Skeletal muscle satellite cell (primary cell): ENCODE measurements around the gene CNTNAP1.

Source experiments
- H3K27me3 ChIP-seq: 2 replicates; pipeline ENCODE4 v1.7.0; 2013; ENCODE audit warnings: low read length; ENCODE audit not compliant: control insufficient read depth, insufficient read depth
- H3K36me3 ChIP-seq: 2 replicates; pipeline ENCODE4 v1.7.0; 2013; ENCODE audit warnings: mild to moderate bottlenecking, control low read depth, low read length; ENCODE audit not compliant: insufficient read depth
- H3K4me1 ChIP-seq: 2 replicates; pipeline ENCODE4 v1.7.0; 2013; ENCODE audit warnings: low read length; ENCODE audit not compliant: control insufficient read depth, insufficient read depth
- H3K4me2 ChIP-seq: 2 replicates; pipeline ENCODE4 v1.7.0; 2013; ENCODE audit warnings: mild to moderate bottlenecking, low read length
- H3K4me3 ChIP-seq: 2 replicates; pipeline ENCODE4 v1.7.0; 2013; ENCODE audit warnings: low read length
- H3K9ac ChIP-seq: 2 replicates; pipeline ENCODE4 v1.7.0; 2013; ENCODE audit warnings: mild to moderate bottlenecking, low read depth, low read length, moderate library complexity
- H3K9me3 ChIP-seq: replicated peaks from 2 replicates; pipeline ENCODE4 v1.7.0; 2013; ENCODE audit warnings: mild to moderate bottlenecking, control low read depth, low read length

The CNTNAP1 gene

GRCh38 chr17:42692489-42692888 is 10.2 kb downstream of the CNTNAP1 start:
- no peaks in the 10 kb centered on the region for H3K4me1 ChIP-seq
- no peak overlapping the region for H3K4me2 ChIP-seq
- no peak overlapping the region for H3K4me3 ChIP-seq
- no peaks in the 10 kb centered on the region for H3K27me3 ChIP-seq
- H3K9me3 ChIP-seq = no peaks in the 10 kb centered on the region
- no peak overlapping the region for H3K9ac ChIP-seq
- peaks cover 11% of the 10 kb centered on the region for H3K36me3 ChIP-seq

- H3K4me2 ChIP-seq = no peak overlapping the region
- H3K4me1 ChIP-seq = peaks cover 8% of the 10 kb centered on the region
- no peak overlapping the region for H3K4me3 ChIP-seq
- peaks cover 11% of the 10 kb centered on the region for H3K36me3 ChIP-seq
- no peaks in the 10 kb centered on the region for H3K27me3 ChIP-seq
- no peaks in the 10 kb centered on the region for H3K9me3 ChIP-seq
- no peak overlapping the region for H3K9ac ChIP-seq
Observed at GRCh38 chr17:42694524-42694923, 12.2 kb downstream of the CNTNAP1 start.

GRCh38 chr17:42695500-42695899 is 13.2 kb downstream of the CNTNAP1 start:
- Histone ChIP-seq H3K9me3 (no peaks in the 10 kb centered on the region), H3K4me3 (no peak overlapping the region), H3K9ac (no peak overlapping the region)

DNA sequence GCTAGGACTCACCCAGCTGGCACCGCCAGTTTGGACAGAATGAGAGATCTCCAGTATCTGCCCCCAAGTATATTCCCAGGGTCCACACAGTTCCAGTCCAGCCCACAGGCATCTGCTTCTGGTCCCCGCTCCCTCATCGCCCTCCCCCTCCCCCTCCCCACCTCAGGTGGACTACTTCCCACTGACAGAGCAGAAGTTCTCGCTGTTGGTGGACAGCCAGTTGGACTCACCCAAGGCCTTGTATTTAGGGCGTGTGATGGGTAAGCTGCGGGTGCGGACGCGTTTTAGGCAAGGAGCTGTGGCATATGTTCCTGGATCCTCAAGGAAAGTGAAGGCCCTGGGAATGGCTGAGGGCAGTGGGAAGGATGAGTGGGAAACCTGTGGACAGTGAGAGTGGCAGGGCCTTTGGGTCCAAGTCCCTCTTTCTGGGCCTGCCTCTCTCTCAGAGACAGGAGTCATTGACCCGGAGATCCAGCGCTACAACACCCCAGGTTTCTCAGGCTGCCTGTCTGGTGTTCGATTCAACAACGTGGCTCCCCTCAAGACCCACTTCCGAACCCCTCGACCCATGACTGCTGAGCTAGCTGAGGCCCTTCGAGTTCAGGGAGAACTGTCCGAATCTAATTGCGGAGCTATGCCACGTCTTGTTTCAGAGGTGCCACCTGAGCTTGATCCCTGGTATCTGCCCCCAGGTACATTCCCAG is 14.9 kb downstream of the CNTNAP1 start:
- Histone ChIP-seq H3K4me3 (no peak overlapping the region), H3K9me3 (no peaks in the 10 kb centered on the region), H3K36me3 (peaks cover 22% of the 10 kb centered on the region), H3K9ac (no peak overlapping the region), H3K4me2 (no peak overlapping the region), H3K4me1 (peaks cover 8% of the 10 kb centered on the region), H3K27me3 (no peaks in the 10 kb centered on the region)

More at GRCh38 chr17:42695500-42695899, 13.2 kb downstream of the CNTNAP1 start:
- H3K4me2 ChIP-seq = no peak overlapping the region
- peaks cover 8% of the 10 kb centered on the region for H3K4me1 ChIP-seq
- peaks cover 14% of the 10 kb centered on the region for H3K36me3 ChIP-seq
- no peaks in the 10 kb centered on the region for H3K27me3 ChIP-seq

DNA sequence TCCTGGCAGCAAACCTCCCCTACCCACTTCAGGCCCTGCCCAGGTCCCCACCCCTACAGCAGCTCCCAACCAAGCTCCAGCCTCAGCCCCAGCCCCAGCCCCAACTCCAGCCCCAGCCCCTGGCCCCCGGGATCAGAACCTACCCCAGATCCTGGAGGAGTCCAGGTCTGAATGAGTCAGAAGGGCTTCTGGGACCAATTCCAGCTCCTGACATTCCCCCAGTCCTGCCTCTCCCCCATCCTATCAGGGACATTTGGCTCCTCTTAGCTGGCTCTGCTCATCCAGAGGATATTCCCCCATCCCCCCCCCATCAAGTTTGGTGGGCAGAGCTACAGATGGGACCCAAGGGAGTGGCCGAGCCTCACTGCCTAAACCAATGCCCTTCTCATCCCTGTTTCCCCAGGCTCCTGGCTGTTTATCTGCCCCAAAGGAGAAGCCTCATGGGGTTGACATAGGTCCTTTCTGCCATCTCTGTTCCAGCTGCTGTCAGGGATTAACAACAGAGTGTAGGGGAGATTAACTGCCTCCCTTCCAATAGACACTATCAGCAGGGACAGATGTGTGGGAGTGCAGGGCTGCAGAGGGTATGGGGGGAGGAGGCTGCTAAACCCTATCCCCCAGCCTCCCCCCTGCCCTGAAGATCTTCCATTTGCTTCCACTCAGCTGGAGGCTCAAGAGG is 16.5 kb downstream of the CNTNAP1 start:
- Histone ChIP-seq H3K9ac (no peak overlapping the region), H3K27me3 (no peaks in the 10 kb centered on the region), H3K9me3 (no peaks in the 10 kb centered on the region), H3K4me2 (no peak overlapping the region), H3K4me1 (peaks cover 8% of the 10 kb centered on the region), H3K36me3 (peaks cover 33% of the 10 kb centered on the region), H3K4me3 (no peak overlapping the region)

GRCh38 chr17:42699415-42699740 is 17.0 kb downstream of the CNTNAP1 start:
- Histone ChIP-seq H3K4me2 (no peak overlapping the region), H3K4me1 (peaks cover 8% of the 10 kb centered on the region), H3K9me3 (no peaks in the 10 kb centered on the region), H3K9ac (no peak overlapping the region), H3K27me3 (no peaks in the 10 kb centered on the region), H3K36me3 (peaks cover 34% of the 10 kb centered on the region), H3K4me3 (no peak overlapping the region)

DNA sequence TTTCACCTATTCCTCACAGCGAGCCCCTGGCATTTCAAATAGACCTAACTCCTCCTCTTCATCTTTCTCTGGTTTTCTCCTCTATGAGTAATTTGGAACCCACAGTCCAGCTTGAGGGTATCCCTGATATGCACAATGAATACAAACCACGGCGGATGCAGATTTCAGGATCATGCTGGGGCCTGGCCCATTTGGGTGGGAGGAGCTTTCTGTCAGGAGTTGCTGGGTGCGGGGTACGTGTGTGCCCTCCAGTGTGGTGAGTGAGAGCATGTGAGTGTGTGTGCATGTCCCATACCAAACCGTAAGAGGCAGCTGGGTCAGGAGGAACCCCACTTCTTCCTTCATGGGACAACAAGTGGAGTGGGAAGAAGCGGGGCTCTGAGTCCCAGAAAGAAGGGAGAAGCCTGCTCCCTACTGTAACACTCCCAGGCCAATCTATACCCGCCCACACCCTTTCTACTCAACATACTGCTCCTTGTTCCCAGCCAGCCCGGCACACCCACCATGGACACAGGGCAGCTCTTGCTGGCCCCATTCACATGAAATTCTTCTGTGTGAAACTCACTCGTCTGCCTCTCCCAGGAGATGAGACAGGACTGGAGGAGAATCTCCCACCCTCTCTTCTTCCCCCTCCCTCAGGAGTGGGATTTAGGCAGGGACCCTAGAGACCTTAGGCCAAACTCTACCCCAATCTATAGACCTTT is 18.4 kb downstream of the CNTNAP1 start:
- Histone ChIP-seq H3K4me3 (no peak overlapping the region), H3K36me3 (peaks cover 43% of the 10 kb centered on the region), H3K27me3 (no peaks in the 10 kb centered on the region), H3K9ac (no peak overlapping the region), H3K9me3 (no peaks in the 10 kb centered on the region), H3K4me2 (no peak overlapping the region), H3K4me1 (peaks cover 8% of the 10 kb centered on the region)

DNA sequence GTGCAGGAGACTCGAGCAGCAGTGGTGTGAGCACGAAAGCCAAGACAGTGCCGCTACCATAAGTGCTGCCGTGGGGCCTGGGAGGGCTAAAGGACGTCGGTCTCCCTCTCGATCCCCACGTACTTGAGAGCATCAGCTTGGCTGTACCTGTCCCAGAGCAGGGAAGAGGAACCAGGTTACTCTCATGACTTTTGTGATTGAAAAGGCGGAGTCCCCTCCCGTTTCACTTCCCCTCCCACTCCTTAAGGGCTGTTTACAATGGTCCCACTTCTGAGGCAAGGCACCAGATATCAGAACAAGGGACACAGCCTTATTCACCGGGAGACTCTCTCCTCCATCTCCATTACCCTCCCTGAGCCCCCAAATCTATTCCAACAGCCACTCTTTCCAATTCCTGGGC is 20.1 kb downstream of the CNTNAP1 start:
- Histone ChIP-seq H3K9me3 (no peaks in the 10 kb centered on the region), H3K4me1 (peaks cover 8% of the 10 kb centered on the region), H3K27me3 (no peaks in the 10 kb centered on the region), H3K9ac (no peak overlapping the region), H3K4me2 (no peak overlapping the region), H3K4me3 (no peak overlapping the region), H3K36me3 (peaks cover 55% of the 10 kb centered on the region)

- Histone ChIP-seq H3K9ac (no peak overlapping the region), H3K4me1 (peaks cover under 1% of the 10 kb centered on the region), H3K9me3 (no peaks in the 10 kb centered on the region), H3K36me3 (peaks cover 73% of the 10 kb centered on the region), H3K4me3 (no peak overlapping the region), H3K4me2 (no peak overlapping the region), H3K27me3 (no peaks in the 10 kb centered on the region)
Observed at GRCh38 chr17:42704490-42704836, 22.1 kb downstream of the CNTNAP1 start.

DNA sequence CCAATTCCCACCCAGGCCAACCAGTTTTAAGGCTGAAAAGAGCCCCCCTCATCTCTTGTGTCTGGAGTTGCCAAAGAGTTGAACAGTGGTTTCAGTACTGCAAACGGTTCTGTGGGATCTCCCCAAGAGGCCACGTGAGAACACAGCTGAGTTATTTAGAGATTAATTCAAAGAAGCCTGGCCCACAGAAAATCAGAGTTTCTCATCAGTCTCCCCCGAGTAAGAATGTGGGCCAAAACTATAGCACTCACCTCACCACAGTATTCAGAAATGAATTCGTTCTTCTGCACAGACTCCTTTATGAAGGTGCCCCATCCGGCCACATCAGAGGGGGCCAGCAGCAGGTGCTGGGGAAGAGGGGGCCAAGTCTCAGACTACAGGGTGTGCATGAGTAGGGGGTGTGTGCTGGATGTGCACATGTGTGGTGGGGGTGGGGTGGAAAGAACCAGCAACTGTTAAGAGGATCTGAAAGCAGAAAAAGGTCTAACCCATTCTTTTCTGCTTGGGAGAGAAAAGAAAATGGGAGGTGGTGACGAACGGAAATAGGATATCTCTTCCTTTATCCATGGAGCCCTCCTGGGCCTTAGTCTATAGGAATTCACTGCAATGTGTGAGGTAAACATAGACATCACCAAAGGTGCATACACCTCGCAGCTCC is 22.6 kb downstream of the CNTNAP1 start:
- Histone ChIP-seq H3K4me3 (no peak overlapping the region), H3K4me1 (no peaks in the 10 kb centered on the region), H3K27me3 (no peaks in the 10 kb centered on the region), H3K9ac (no peak overlapping the region), H3K4me2 (no peak overlapping the region), H3K9me3 (no peaks in the 10 kb centered on the region), H3K36me3 (peaks cover 78% of the 10 kb centered on the region)

DNA sequence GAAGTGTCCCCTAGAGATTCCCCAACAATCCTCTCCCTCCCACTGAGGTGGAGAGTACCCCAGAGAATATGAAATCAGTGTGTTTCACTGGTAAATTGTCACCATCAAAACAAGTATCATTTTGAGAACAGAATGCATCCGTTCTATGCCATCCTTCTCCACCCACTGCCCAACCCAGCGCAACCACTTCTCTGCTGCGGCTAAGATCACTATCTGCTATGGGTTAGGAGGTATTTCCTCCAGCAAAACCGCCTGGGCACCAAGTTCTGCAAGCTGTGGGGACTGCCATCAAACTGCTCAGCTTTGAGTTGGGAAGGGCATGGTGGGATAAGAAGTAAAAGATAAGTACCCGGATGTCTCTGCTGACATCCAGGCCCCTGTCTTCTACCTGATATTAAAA is 24.4 kb downstream of the CNTNAP1 start:
- no peaks in the 10 kb centered on the region for H3K4me1 ChIP-seq
- no peaks in the 10 kb centered on the region for H3K9me3 ChIP-seq
- no peak overlapping the region for H3K4me2 ChIP-seq
- H3K4me3 ChIP-seq = no peak overlapping the region
- no peak overlapping the region for H3K9ac ChIP-seq
- no peaks in the 10 kb centered on the region for H3K27me3 ChIP-seq
- H3K36me3 ChIP-seq = peaks cover 79% of the 10 kb centered on the region
